ENCODE results near the gene TOE1.
"Not testable (repeated sequence)": the region's sequence is repeated elsewhere in the genome, so short reads cannot be mapped to it uniquely, and the experiment has no call there.

TOE1 gene

DNA sequence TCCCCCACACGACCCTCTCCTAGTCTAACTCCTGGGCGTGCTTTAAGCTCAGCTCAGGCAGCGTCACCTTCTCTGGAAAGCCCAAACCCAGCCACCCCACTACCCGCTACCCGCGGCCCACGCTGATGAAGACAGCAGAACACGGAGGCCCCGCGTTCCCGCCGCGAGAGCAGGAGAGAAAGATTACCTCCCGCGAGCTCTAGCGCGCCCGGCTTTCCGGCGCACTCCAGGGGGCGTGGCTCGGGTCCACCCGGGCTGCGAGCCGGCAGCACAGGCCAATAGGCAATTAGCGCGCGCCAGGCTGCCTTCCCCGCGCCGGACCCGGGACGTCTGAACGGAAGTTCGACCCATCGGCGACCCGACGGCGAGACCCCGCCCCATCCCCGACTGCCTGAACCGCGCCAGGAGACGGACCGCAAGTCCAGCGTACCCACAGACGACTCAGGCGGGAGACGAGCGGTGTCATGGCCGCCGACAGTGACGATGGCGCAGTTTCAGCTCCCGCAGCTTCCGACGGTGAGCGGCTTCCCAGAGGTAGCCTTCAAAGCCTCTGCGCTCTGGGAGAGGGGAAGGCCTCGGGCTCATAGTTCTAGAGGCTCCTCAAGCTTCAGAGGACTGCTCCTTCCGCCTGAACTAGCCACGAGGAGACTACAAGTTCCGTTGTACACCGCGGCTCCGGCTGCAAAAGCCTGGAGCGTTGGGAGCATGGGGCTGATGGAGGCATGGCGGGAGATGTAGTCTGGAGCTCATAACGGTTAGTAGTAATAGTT, at the start of gene TOE1, which contains the start of gene MUTYH:
TOE1 (plus strand) TSS at position 382 of the 770 bp plus-strand sequence; CDS start at position 465, 83 bp downstream.
MUTYH (minus strand) TSS at position 652 of the 770 bp plus-strand sequence. CDS start 5,935 bp downstream, outside the sequence.
- DNase-seq, result peak; percentile 76 to 83

DNA sequence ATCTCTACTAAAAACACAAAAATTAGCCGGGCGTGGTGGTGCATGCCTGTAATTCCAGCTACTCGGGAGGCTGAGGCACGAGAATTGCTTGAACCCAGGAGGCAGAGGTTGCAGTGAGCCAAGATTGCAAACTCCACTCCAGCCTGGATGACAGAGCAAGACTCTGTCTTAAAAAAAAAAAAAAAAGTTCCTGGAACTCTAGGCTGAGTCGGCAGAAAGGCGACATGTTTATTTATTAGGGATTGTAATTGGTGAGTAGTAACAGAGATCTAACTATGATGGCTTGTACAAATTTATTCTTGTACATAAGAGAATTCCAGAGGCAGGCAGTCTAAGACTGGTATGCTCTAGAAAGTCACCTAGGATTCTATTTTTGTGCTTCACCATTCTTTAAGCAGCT, 49.0 kb upstream of the TOE1 start:
- not testable (repeated sequence) for DNase-seq

DNA sequence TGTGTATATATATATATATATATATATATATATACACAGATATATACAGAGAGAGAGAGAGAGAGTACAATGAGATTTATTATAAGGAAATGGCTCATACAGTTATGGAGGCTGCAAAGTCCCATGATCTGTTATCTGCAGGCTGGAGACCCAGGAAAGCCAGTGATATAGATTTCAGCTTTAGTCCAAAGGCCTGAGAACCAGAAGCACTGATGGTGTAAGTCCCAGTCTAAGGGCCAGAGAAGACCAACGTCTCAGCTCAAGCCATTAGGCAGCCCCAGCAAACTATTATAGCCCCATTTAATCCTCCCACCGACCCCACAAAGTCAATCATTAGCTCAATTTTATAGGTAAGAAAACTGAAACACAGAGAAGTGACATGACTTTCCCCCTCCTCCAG, 48.3 kb upstream of the TOE1 start:
- DNase-seq, result no peak

DNA sequence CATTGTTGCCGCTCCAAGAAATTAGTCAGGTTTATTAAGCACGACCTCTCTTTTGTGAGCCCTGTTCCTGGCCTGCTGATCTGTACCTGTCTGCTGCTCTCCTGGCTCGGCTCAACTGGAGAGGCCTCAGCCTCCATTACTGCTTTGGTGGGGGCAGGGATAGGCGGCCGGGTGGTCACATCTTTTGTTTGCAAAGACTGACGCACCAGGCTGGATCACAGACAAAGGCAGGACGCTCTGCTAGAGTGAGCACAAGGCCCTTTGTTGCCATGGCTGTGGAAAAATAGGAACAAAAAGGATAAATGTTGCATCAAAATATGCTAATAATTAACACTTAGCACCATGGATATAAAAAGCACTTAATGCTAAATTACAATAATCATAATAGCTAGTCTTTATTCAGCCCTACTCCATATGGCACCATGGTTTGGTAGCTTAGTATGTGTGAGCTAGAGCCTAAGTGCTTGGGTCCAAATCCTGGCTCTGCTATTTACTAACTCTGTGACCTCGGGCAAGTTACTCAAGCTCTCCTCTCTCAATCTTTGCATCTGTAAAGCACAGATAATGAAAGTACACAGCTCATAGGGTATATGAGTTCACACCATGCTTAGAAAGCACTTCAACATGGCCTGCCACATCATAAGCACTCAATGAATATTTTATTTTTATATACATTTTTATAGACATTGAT, 42.2 kb upstream of the TOE1 start:
- no peak for DNase-seq

DNA sequence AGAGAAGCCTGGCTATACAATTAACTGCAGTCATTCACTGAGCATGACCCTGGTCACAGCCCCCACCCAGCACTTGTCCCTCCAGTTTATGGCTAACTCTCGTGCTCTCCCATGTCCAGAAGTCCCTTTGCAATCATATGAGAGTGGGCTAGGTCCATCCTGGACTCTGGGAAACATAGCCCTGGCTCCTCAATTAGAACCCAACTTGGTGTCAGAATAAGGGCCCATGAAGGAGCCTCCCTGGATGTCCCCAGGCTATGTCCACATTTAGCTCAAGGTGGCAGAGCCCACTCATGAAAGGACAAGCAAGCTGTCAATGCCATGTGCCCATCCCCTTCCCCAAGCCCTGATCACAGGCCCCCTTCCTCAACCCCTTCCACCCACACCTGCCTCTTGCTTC, 40.7 kb upstream of the TOE1 start:
- no peak for DNase-seq

DNA sequence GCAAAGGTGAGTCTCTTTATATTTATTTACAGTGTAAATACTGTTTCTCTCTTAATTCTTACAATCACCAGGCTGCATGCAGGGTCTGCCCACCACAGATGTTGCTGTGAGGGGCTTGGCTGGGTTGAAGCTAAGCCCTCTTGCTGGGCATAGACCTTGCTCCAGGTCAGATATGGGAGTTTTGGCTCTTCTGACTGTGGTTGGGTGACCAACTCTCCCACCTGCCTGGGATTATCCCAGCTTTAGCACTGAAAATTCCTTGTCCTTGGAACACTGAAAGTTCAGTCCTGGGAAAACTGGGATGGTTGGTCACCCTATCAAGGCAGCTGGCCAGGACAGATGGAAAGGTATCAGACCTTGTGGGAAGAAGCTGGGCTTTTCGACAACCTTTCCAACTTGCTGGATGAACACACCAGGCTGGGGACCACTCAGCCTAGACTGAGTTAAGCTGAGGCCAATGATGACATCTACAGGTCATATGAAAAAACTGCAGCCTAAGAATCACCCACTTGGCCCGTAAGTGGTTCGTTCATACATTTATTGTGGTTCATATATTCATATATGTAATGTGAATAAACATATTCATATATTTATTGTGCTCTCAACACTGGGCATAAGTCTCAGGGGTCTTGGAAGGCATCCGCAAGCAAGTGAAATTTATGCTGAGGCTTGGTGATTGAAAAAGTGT, 39.8 kb upstream of the TOE1 start:
- peak; percentile 33 to 52 for DNase-seq

DNA sequence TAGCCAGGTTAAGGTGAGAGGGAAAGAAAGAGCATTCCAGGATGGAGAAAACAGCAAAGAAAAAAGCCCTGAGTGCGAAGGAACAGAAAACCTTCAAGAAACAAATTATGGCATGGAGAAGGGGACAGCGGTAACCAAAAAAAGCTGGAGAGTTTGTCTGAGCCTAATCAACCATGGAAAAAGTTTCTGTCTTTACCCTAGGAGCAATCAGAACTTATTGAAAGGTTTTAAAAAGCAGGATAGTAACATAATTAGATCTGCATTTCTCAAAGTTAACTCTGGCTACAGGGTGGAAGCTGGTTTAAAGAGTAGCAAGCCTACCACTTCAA, 39.3 kb upstream of the TOE1 start:
- DNase-seq, result no peak

DNA sequence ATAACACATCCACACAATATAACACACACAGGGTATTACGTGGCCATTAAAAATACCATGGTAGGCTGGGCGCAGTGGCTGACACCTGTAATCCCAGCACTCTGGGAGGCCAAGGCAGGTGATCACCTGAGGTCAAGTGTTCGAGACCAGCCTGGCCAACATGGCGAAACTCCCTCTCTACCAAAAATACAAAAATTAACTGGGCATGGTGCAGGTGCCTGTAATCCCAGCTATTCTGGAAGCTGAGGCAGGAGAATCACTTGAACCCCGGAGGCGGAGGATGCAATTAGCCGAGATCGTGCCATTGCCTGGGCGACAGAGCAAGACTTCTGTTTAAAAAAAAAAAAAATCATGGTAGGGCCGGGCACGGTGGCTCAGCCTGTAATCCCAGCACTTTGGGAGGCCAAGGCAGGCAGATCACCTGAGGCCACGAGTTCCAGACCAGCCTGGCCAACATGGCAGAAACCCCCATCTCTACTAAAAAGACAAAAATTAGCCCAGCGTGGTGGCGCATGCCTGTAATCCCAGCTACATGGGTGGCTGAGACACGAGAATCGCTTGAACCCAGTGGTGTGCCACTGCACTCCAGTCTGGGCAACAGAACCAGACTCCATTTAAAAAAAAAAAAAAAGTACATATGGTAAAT, 37.3 kb upstream of the TOE1 start:
- no peak for DNase-seq

DNA sequence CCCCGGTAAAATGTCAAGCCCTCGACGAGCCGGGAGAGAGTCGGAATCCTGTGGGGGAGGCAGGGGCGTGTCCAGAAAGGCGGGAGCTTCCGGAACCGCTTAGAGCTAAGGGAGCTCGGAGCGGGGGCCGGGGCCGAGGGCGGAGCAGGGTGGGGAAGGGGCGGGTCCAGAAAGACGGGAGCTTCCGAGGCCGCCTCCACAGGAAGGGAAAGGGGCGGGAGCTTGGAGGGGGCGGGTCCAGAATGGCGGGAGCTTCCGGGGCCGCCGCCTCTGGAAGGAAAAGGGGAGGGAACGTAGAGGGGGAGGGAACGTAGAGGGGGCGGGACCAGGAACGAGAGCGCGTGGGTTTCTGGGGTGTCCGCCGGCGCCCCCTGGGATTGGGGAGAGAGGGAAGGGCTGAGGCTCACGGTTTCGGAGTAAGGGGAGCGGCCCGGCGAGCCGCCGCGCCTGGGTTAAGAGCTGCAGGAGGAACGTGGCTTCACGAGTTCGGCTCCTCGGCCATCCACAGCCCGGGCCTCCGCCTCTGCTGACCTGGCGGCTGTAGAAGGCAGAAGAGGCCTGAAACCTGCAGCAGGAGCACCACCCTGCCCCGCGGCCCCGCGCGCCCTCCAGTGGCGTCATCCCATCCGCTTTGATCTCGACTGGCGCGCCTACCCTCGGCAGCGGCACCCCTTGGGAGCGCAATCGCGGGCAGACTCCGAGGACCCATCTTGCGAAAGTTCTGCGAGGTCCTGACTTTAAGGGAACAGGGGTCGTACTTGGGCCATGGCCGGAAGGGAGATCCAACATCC, 36.3 kb upstream of the TOE1 start:
- peak; percentile 95 for DNase-seq

DNA sequence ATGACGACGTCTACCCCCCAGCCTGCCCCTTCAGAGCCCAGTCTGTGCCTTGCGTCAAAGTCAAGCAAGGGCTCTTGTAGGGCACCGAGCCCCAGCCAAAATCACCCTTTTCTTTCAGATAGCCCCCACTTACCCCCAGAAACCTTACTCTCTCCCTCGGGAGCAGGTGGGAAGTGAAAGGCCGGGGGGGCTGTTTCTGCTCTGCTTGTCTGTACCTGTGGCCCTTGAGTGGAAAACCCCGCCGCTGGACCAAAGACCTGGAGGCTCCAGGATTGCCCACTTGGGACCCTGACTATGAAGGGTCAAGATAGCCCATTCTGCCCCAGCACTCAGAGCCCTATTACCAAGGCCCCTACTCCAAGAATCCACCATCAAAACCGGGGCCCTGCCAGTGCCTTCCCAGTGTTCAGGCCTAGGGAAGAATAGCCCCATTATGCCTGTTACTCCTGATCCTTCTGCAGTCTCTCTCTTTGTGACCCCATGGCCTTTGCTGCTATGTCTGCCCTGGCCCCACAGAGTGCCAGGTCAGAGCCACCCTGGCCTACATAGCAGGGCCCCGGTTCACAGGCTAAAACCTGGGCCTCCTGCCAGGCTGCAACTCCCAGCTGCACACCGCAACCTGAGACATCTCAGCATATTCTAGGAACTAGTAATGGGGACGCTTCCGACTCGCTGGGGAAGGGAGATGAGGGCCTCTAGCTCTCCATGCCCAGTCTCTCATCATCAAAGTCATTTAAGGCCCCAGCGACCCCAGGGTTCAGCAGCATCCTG, 35.5 kb upstream of the TOE1 start:
- DNase-seq, result no peak

DNA sequence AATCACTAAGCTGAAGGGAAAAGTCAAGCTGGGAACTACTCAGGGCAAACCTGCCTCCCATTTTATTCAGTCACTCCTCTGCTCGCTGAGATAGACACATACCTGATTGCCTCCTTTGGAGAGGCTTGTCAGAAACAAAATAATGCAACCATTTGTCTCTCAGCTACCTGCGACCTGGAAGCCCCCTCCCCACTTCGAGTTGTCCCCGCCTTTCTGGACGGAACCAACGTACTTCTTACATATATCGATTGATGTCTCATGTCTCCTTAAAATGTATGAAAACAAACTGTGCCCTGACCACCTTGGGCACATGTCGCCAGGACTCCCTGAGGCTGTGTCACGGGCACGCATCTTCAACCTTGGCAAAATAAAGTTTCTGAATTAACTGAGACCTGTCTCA, 34.7 kb upstream of the TOE1 start:
- no peak for DNase-seq

DNA sequence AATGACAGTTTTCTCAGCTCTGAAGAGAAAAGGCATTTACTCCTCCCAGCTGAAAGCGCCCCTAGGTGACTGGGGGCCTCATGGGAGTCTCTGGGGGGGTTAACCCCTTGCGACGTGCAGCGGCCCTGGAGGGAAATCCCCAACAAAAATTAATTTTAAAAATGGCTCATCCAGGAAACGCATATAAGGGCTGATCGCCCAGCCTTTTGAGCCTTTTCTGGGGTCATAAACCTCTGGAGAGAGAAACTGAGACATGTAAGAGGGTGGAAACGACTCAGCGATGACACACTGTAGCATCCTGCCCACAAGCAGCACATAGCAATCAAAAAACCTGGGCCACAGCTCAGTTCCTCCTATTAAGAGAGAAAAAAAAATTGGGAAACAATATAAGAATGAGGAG, 33.7 kb upstream of the TOE1 start:
- DNase-seq, result no peak

DNA sequence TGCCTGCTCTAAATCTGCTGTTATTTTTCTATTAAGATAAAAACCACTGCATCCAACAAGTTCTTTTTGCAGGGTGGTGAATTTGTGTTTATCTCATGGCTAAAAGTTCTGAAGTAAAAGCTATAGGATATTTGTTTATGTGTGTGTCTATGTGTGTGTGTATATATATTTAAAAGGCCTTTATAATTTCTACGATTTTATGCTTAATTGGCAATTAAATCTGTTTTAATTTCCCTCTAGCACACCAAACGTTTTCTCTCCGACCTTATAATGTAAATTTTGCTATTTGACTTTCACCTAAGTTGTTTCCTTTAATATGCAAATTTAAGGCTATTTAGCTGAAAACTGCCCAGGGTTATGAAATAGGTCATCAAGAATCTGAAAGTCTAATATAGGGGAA, 33.1 kb upstream of the TOE1 start:
- no peak for DNase-seq

DNA sequence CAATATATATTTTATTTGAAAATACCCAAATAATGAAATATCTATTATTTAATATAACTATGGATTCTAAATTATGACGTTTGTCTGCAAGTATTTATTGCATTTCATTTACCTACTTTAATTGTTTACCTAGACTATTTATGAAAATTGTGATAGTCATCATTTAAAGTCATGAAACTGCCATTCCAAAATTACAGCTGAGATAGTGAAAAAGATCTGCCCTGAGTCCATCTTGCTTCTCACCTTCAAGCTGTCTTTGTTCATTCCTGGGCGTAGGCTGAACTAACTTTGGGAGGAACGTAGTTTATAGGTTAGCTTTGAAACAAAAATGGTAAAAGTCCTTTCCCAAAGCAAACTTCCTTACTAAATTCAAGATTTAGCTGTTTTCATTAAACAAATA, 25.7 kb upstream of the TOE1 start:
- DNase-seq, result no peak

DNA sequence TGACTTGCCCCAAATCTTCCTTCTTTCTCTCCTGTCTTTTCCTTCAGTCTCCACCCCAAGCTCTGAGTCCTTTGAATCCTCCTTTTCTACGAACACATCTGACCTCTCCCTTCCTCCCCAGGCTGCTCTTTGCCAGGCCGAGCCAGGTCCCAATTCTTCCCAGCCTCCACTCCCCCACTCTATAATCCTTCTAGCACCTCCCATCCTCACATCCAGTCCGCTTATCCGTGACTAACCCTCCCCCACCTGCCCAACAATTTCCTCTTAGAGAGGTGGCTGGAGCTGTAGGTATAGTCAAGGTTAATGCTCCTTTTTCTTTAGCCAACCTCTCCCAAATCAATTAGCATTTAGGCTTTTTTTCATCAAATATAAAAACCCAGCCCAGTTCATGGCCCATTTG, 22.8 kb upstream of the TOE1 start:
- DNase-seq, result no peak

DNA sequence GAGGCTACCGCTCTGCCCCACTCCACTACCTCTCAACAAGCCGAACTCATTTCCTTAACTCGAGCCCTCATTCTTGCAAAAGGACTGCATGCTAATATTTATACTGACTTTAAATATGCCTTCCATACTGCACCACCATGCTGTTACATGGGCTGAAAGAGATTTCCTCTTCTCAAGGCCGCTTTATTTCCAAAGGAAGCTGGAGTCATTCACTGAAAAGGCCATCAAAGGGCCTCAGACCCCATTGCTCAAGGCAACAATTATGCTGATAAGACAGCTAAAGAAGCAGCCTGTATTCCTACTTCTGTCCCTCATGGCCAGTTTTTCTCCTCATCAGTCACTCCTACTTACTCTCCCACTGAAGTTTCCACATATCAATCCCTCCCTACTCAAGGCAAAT, 20.2 kb upstream of the TOE1 start:
- DNase-seq, result no peak

DNA sequence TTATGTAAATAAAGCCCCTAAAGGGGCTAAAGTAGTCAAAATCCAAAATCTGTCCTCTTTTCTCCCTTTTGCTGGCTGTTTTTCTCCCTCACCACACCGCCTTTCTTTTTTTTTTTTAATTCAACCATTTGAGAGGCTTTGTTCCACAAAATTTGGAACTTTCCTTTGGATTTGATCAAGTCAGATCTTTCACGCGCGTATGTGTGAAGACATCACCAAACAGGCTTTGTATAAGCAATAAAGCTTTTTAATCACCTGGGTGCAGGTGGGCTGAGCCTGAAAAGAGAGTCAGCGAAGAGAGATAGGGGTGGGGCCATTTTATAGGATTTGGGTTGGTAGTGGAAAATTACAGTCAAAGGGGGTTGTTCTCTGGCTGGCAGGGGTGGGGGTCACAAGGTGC, 18.5 kb upstream of the TOE1 start:
- DNase-seq, result no peak

DNA sequence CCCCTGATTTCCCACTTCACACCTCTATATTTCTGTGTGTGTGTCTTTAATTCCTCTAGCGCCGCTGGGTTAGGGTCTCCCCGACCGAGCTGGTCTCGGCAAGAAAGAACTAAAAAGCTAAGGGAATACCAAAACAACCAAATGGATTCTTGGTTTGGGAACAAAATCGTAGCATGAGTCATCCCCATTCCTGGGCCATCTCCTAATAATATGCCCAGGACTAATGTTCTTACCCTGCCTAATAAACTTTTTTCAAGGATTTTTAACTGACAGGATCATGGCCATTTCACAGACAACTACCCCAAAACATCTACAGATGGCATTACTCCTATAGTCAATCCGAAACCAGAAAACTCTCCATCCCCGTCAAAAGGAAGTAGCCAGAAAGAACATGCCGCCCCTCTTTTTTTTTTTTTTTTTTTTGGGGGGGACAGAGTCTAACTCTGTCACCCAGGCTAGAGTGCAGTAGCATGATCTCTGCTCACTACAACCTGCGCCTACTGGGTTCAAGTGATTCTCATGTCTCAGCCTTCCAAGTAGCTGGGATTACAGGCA, 17.4 kb upstream of the TOE1 start:
- no peak for DNase-seq

DNA sequence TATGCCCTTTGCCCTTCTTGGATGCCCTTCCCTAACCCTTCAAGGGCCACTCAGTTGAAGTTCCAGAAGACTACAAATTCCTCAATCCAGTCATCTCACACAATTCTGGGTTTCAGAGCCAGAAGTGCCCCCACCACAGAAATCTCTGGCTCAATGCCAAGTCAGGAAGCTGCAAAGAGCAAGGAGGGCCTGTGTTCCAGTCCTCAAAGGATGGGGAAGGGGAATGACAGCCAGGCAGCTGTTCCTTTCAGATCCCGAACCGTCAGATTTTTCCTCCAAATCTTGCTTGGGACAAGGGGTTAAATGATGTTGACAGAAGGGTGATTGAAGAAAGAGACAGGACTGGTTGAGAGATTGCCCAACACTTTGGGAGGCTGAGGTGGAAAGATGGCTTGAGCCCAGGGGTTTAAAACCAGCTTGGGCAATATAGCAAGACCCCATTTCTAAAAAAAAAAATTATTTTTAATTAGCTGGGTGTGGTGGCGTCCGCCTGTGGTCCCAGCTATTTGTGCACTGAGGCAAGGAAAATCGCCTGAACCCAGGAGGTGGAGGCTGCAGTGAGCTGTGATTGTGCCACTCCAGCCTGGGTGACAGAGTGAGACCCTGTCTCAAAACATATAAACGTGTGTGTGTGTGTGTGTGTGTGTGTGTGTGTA, 14.0 kb upstream of the TOE1 start:
- DNase-seq, result no peak

DNA sequence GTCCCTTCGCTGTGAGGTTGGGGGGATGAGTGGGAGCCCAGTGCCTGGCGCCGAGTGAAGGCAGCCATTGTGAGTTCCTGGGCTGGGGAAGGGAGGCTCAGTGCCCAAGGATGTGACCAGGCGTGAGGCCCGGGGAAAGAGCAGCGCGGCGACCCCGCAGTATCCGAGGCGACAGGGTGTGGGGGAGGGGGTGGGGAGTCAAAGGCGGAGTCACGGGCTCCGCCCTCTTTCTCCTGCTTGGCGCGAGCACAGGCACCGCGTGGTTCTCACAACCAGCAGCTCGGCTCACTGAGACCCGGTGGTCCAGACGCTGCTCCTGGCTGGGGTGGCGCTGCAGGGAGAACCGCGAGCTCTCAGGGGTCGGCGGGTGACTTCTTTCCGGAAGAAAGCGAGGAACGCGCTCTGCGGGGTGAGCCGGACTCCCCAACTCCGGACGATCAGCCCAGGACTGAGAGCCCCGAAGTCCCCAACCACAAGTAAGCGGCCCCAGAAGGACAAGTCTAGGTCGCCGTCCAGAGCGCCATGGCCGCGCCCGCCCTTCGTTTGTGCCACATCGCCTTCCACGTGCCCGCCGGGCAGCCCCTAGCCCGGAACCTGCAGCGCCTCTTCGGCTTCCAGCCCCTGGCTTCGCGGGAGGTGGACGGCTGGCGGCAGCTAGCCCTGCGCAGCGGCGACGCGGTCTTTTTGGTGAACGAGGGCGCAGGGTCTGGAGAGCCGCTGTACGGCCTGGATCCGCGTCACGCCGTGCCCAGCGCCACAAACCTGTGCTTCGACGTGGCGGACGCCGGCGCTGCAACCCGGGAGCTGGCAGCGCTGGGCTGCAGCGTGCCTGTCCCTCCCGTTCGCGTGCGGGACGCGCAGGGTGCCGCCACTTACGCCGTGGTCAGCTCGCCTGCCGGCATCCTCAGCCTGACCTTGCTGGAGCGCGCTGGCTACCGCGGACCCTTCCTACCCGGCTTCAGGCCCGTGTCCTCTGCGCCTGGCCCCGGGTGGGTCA, 13.0 kb upstream of the TOE1 start, which contains the start of gene HPDL:
HPDL (plus strand) TSS at position 269 of the 997 bp plus-strand sequence; CDS start at position 523, 254 bp downstream.
- no peak for DNase-seq
